SK-MEL-5 (cell line): ENCODE data around the gene PDCD5. TPM values are rescaled to one million over a fixed set of nuclear protein-coding genes. Genes with fewer than 3 reads are reported as not detected.
"Not testable (repeated sequence)": the region's sequence is repeated elsewhere in the genome, so short reads cannot be mapped to it uniquely, and the experiment has no call there.

Experiments
- DNase-seq: peaks from one replicate; pipeline ENCODE4 v3.0.0-alpha.2; 2016; ENCODE audit warnings: low read depth, low spot score
- in situ Hi-C: cut with HindIII; loops from 2 replicates; pipeline ENCODE4 v1.10.0; 2016; ENCODE audit warnings: low sequenced_read_pairs, high pct_unique_total_duplicates, low pct_unique_long_range_greater_than_20kb
- polyA plus RNA-seq, 2 experiments: library from polyadenylated mRNA; depleted of rRNA; stranded (reverse); fragments of >200 nt; gene quantifications; 2 replicates each; pipeline ENCODE4 v1.2.3, GENCODE V29; 2015
- total RNA-seq: library from RNA; depleted of rRNA; stranded (reverse); fragments of >200 nt; shearing (Covaris generic); gene quantifications from 2 replicates; pipeline ENCODE4 v1.2.3, GENCODE V29; 2014; rRNA removed

The PDCD5 gene
- total RNA-seq = 126 and 132 TPM in 2 replicates
- polyA plus RNA-seq (2015; cell fraction: cytosol; rRNA removed) = 66.5 and 100 TPM in 2 replicates
- 54.6 and 76.7 TPM in 2 replicates for polyA plus RNA-seq (2015; cell fraction: nucleus; rRNA removed)

DNA sequence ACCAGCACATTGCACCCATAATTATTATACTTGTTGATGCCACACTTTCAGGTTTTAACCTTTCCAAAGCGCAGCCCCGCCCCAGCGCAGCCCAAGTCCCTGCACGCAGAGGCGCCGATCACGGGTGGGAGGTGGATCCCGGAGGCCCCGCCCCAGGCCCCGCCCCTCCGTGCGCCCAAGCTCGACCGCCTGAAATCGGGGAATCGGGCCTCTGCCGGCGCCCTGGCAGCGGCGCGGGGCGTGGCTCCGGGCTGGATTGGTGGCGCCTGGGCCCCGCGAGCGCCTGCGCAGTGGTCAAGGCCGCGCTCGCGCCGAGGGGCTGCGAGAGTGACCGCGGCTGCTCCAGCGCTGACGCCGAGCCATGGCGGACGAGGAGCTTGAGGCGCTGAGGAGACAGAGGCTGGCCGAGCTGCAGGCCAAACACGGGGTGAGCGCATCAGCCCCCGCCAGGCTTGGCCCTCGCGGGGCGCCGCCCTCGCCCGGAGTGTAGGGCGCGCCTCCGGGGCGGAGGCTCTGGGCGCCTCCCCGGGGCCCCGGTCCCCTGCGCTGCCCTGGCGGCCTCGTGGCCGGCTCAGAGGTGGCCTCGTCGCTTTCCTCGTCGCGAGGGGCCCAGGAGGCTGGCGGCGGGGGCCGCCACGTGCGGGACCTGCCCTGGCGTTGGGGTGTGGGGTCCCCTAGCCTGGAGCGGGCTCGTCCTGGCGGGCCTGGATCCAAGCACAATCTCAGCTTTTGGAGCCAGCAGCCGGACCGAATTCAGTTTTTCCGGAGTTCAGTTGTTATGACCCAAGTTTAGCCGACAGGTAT lies at the start of gene PDCD5:
Gene PDCD5, plus strand, starts transcription at position 290 of the 804 bp plus-strand sequence. Its CDS starts 72 bp downstream, at position 362.
- peak; percentile 93 for DNase-seq
- in situ Hi-C loops = no loop called here

DNA sequence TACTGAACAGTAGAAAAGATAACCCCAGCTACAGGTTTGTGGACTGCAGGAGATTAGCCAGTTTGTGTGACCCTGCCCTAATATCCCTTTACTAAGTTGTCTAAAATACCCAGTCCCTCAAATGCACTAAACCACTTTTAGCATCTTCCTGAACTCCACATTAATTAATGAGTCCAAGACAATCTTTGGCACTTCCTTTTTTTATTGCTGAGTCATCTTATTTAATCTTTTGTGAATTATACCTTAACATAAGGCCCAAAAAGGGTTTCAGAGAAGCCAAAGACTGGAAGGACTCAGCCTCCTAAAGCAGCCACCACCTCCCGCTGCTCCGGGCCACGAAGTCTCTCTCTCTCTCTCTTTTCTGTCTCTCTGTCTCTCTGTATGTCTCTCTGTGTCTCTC lies 48.8 kb upstream of the PDCD5 start:
- no peak for DNase-seq
- in situ Hi-C loops = no loop called here

DNA sequence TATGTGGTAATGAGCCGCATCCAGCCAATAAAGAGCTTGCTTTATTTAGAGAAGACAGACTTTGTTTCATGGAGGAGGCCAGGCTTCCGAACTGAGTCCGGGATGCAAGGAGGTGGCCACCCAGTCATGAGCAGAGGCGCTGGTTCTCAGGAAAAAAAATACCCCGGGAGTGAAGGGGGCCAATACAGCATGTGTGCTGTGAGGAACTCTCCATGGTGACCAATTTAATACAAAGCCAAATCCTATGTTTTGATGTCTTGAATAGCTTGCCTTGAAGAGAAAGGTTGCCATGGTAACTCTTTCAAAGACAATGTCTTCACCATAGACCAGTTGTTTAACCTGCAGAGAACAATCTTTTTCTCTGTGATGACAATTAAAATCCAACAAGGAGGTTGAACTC lies 43.4 kb upstream of the PDCD5 start:
- no peak for DNase-seq
- in situ Hi-C loops = no loop called here

GRCh38 chr19:32539240-32539916 lies 41.6 kb upstream of the PDCD5 start:
- DNase-seq = no peak
- in situ Hi-C loops = no loop called here

GRCh38 chr19:32540621-32541020 lies 40.4 kb upstream of the PDCD5 start:
- in situ Hi-C loops = no loop called here

DNA sequence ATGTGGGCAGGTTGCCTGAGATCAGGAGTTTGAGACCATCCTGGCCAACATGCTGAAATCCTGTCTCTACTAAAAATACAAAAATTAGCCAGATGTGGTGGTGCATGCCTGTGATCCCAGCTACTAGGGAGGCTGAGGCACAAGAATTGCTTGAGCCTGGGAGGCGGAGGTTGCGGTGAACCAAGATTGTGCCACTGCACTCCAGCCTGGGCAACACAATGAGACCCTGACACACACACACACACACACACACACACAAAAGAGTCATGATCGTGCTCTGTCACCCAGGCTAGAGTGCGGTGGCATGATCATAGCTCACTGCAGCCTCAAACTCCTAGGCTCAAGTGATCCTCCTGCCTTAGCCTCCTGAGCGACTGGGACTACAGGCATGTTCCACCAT lies 39.6 kb upstream of the PDCD5 start:
- in situ Hi-C loops, DNase-seq: not testable (repeated sequence)

More at GRCh38 chr19:32540621-32541020, 40.4 kb upstream of the PDCD5 start:
- no peak for DNase-seq

- in situ Hi-C loops = no loop called here
- no peak for DNase-seq
Measured at GRCh38 chr19:32542477-32543108, 38.4 kb upstream of the PDCD5 start.

- in situ Hi-C loops = no loop called here
- DNase-seq = no peak
Measured at GRCh38 chr19:32543115-32543900, 37.7 kb upstream of the PDCD5 start.

GRCh38 chr19:32544917-32545316 lies 36.1 kb upstream of the PDCD5 start:
- in situ Hi-C loops = no loop called here
- no peak for DNase-seq

DNA sequence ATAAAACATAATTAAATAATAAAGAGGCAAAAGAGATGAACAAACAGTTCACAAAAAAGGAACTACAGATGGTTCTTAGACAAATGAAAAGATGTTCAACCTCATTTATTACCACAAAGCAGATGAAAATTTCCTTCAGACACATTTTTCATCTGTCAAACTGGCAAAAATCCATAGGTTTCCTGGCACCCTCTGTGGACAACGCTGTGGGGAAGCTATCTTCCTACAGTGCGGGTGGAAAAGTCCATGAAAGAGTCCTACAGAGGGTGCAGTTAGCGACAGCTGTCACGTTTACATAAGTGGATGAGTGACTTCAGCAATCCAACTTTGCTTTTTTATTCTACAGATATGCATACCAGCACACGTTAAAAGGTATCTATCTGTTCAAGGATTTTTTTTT lies 30.3 kb upstream of the PDCD5 start:
- no peak for DNase-seq
- in situ Hi-C loops = no loop called here

DNA sequence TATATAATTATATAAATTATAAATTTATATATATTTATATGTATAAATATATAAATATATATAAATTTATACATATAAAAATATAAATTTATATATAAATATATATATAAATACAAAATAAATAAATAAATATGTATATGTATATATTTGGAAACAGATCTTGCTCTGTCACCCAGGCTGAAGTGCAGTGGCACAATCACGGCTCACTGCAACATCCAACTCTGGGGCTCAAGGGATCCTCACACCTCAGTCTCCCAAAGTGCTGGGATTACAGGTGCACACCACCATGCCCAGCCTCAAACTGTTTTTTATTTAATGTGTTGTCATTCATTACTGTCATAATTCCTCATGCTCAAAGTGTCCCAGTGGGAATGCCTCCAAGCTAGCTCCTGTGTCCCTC lies 25.2 kb upstream of the PDCD5 start:
- in situ Hi-C loops = no loop called here
- no peak for DNase-seq

DNA sequence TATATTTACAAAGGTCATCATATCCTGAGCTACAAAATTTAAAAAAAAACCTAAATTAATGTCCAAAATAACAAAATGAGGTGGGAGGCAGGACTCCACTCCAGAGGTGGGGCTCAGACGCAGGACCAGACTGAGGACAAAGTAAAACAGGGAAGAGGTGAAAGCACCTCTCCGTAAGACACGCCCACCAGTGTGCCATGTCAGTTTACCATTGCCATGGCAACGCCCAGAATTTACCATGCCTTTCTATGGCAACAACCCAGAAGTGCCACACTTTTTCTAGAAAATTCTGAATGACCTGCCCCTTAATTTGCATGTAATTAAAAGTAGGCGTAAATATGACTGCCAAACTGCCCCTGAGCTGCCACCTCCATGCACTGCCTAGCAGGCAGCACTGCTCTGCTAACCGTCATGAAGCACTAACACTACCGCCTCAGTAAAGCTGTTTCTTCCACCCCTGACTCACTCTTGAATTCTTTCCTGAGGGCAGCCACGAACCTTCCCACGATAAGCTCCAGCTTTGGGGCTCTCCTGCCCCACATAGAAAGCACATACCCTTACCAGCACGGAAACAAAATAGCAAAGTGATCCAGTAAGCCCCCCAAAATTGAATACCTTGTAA lies 22.3 kb upstream of the PDCD5 start:
- in situ Hi-C loops = no loop called here
- DNase-seq = no peak

- no peak for DNase-seq
- in situ Hi-C loops = no loop called here
Measured at GRCh38 chr19:32563761-32564160, 17.2 kb upstream of the PDCD5 start.

- in situ Hi-C loops = no loop called here
- DNase-seq = peak; percentile 40
Measured at GRCh38 chr19:32566246-32566830, 14.7 kb upstream of the PDCD5 start.

DNA sequence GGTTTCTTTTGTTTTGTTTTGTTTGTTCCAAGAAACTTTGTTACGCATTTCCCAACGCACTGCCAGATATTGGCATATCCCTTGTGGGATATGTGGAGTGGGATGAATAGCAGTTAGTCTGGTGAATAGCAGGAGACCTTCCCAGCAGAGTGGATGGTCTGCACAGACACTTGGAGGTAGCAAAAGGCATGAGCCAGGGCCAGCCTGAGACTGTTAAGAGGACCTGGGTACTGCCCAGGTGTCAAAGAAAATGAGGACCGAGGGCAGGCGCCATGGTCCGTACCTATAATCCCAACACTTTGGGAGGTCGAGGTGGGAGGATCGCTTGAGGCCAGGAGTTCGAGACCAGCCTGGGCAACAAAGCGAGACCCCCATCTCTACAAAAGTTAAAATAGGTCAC lies 13.5 kb upstream of the PDCD5 start:
- no peak for DNase-seq
- in situ Hi-C loops = no loop called here

DNA sequence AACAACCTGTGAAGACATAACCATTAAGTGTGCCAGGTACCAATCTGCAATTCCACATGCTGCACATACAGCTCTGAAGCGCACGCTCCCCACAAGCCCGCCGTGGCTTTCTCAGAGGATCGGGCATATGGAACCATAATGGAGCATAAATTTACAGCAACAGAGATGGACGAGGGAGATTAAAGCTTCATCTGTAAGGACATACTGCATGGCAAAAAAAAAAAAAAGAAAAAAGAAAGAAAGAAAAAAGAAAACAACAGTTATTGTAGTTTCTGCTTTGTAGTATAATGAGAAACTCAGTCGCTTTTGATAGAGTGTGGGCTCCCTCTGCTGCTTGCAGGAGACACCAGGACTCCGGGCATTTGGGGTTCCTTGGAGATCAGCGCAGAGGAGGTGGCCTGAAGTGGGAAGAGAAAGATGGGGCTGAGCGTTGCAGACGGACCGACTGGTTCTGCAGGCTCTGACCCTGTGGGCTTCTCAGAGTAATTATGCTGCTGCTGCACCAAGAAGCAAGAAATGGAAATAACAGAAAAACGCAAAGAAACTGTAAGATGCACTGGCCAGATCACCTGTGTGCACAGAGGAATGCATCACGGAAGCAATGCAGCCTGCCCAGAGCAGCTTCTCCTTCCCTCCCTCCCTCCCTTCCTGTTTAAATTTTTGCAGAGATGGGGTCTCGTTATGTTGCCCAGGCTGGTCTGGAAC lies 10.8 kb upstream of the PDCD5 start:
- DNase-seq = peak; percentile 72
- in situ Hi-C loops = no loop called here
